HCT116 (cell line): Measurements from ENCODE around the gene HAP1. TPM values are rescaled to one million over a fixed set of nuclear protein-coding genes. Genes with fewer than 3 reads are reported as not detected.
A peak's percentile ranks its signal among the peaks of the same experiment; 100 is the strongest.

Experiments
- ATAC-seq: fragments of 200-7000 bp; cut with Tn5 transposase; 2 replicates; pipeline ENCODE4 v1.9.1; 2020; ENCODE audit warnings: mild to moderate bottlenecking, moderate library complexity
- BruUV-seq: library from RNA; stranded (reverse); fragments of 400-500 nt; replicated peaks from 2 replicates; lab custom pipeline; 2021; lab: Mats Ljungman, UMichigan
- CTCF ChIA-PET: fragments of 300-600 bp; sonication (Branson Sonifier 250); formaldehyde crosslinking; loops from one replicate; lab custom pipeline; 2021; ENCODE audit warnings: antibody characterized with exemption; lab: Charles Lee
- POLR2A ChIA-PET: fragments of 300-600, 350-600 bp; sonication (Branson Sonifier 250); formaldehyde crosslinking; loops from one replicate; lab custom pipeline; 2021; ENCODE audit warnings: antibody characterized with exemption; lab: Charles Lee
- RAD21 ChIA-PET, 2 experiments: fragments of 300-600 bp; sonication (Branson Sonifier 250); formaldehyde crosslinking; loops; one replicate each; lab custom pipeline; 2023; ENCODE audit warnings: low total read pairs in 2 of 2; ENCODE audit not compliant: uncharacterized antibody in 2 of 2, unreplicated experiment in 2 of 2, low non-redundant PET in 1 of 2; lab: Charles Lee
- DNase-seq: peaks from one replicate; pipeline ENCODE4 v3.0.0-alpha.2; 2010; ENCODE audit warnings: low read depth, low spot score
- H2AFZ ChIP-seq: fragments of 200-600 bp; shearing (Covaris generic), sonication (generic); 2 replicates; pipeline ENCODE4 v1.6.1; 2017; ENCODE audit warnings: low read depth, mixed run types, mixed read lengths, antibody characterized with exemption, low read length; ENCODE audit not compliant: poor library complexity, severe bottlenecking
- H3K27ac ChIP-seq: 2 replicates; pipeline ENCODE4 v1.5.1; 2012; ENCODE audit warnings: low read depth, low read length
- H3K27me3 ChIP-seq: fragments of 200-600 bp; sonication (generic); 2 replicates; pipeline ENCODE4 v1.6.1; 2016; ENCODE audit warnings: mixed run types, low read length, mixed read lengths; ENCODE audit not compliant: insufficient read depth
- H3K36me3 ChIP-seq, 2 experiments: fragments of 200-500 bp in 1 of 2; fragments of 200-600 bp in 1 of 2; sonication (Bioruptor generic) in 1 of 2; sonication (generic) in 1 of 2; 2 replicates each; pipeline versions ENCODE4 v1.5.1 to v1.6.1; 2014 to 2016; ENCODE audit warnings: low read length in 2 of 2, inconsistent platforms in 1 of 2, mixed read lengths in 1 of 2, mixed run types in 1 of 2; ENCODE audit not compliant: insufficient read depth in 2 of 2, control insufficient read depth in 1 of 2
- H3K4me1 ChIP-seq, 2 experiments: fragments of 200-600 bp in 1 of 2; sonication (generic) in 1 of 2; 2 replicates each; pipeline versions ENCODE4 v1.5.1 to v1.6.1; 2012 to 2017; ENCODE audit warnings: low read length in 2 of 2, inconsistent platforms in 1 of 2, mild to moderate bottlenecking in 1 of 2, mixed read lengths in 1 of 2, mixed run types in 1 of 2, moderate library complexity in 1 of 2; ENCODE audit not compliant: insufficient read depth in 2 of 2, control insufficient read depth in 1 of 2
- H3K4me2 ChIP-seq: fragments of 200-600 bp; sonication (generic); 2 replicates; pipeline ENCODE4 v1.6.1; 2017; ENCODE audit warnings: mixed run types, low read length, mixed read lengths
- H3K4me3 ChIP-seq, 2 experiments: fragments of 200-600 bp in 1 of 2; sonication (generic) in 1 of 2; replicated peaks in 1 of 2; 2 replicates each; pipeline ENCODE4 v1.5.1; 2011 to 2016; ENCODE audit warnings: low read length in 2 of 2, control low read depth in 1 of 2, low read depth in 1 of 2, mild to moderate bottlenecking in 1 of 2, mixed read lengths in 1 of 2, mixed run types in 1 of 2
- H3K79me2 ChIP-seq: fragments of 200-600 bp; sonication (generic); 2 replicates; pipeline ENCODE4 v1.6.1; 2017; ENCODE audit warnings: mild to moderate bottlenecking, mixed run types, low read length, moderate library complexity, mixed read lengths; ENCODE audit not compliant: insufficient read depth
- H3K9ac ChIP-seq: fragments of 200-600 bp; sonication (generic); 2 replicates; pipeline ENCODE4 v1.6.1; 2016; ENCODE audit warnings: low read length, mixed read lengths
- H3K9me2 ChIP-seq: fragments of 200-600 bp; sonication (generic), shearing (Covaris generic); 2 replicates; pipeline ENCODE4 v1.6.1; 2017; ENCODE audit warnings: mixed run types, mild to moderate bottlenecking, moderate library complexity; ENCODE audit not compliant: insufficient read depth
- H3K9me3 ChIP-seq, 2 experiments: fragments of 200-500 bp in 1 of 2; fragments of 200-600 bp in 1 of 2; sonication (Bioruptor generic) in 1 of 2; sonication (generic) in 1 of 2; 2 replicates each; pipeline ENCODE4 v1.6.1; 2014 to 2017; ENCODE audit warnings: low read length in 2 of 2, mixed read lengths in 2 of 2, inconsistent platforms in 1 of 2, low read depth in 1 of 2, mild to moderate bottlenecking in 1 of 2, mixed run types in 1 of 2, moderate library complexity in 1 of 2; ENCODE audit not compliant: control insufficient read depth in 1 of 2, insufficient read depth in 1 of 2
- H4K20me1 ChIP-seq: fragments of 200-600 bp; sonication (generic), shearing (Covaris generic); 2 replicates; pipeline ENCODE4 v1.6.1; 2017; ENCODE audit warnings: mixed run types, mild to moderate bottlenecking, moderate library complexity; ENCODE audit not compliant: insufficient read depth
- ATF3 ChIP-seq: IDR thresholded peaks from 2 replicates; pipeline ENCODE4 v1.6.1; 2012
- CBX3 ChIP-seq: IDR thresholded peaks from 2 replicates; pipeline ENCODE4 v1.6.1; 2012; ENCODE audit warnings: low read depth
- CEBPB ChIP-seq: IDR thresholded peaks from 2 replicates; pipeline ENCODE4 v1.6.1; 2012; ENCODE audit warnings: low read depth
- CTCF ChIP-seq, 3 experiments: fragments of 200-600 bp in 1 of 3; sonication (generic) in 1 of 3; IDR thresholded peaks in 2 of 3; conservative IDR thresholded peaks in 1 of 3; 2 replicates each; pipeline ENCODE4 v1.5.1; 2012 to 2017; ENCODE audit warnings: low read depth in 2 of 3, low read length in 2 of 3, antibody characterized with exemption in 1 of 3, borderline replicate concordance in 1 of 3, control low read depth in 1 of 3, mild to moderate bottlenecking in 1 of 3, mixed read lengths in 1 of 3, mixed run types in 1 of 3, moderate library complexity in 1 of 3; ENCODE audit not compliant: insufficient read depth in 1 of 3
- EGR1 ChIP-seq: IDR thresholded peaks from 2 replicates; pipeline ENCODE4 v1.6.1; 2012; ENCODE audit warnings: low read depth
- ELF1 ChIP-seq: IDR thresholded peaks from 2 replicates; pipeline ENCODE4 v1.6.1; 2012; ENCODE audit warnings: low read depth, borderline replicate concordance
- EZH2 ChIP-seq: fragments of 200-600 bp; sonication (generic); IDR thresholded peaks from 2 replicates; pipeline ENCODE4 v1.6.1; 2017; ENCODE audit warnings: antibody characterized with exemption, mixed run types
- EZH2phosphoT487 ChIP-seq: fragments of 200-600 bp; IDR thresholded peaks from 2 replicates; pipeline ENCODE4 v1.6.1; 2018; ENCODE audit warnings: antibody characterized with exemption, borderline replicate concordance
- FOSL1 ChIP-seq: IDR thresholded peaks from 2 replicates; pipeline ENCODE4 v1.6.1; 2012; ENCODE audit warnings: low read depth
- JUND ChIP-seq: IDR thresholded peaks from 2 replicates; pipeline ENCODE4 v1.6.1; 2012
- MAX ChIP-seq: IDR thresholded peaks from 2 replicates; pipeline ENCODE4 v1.6.1; 2012
- POLR2A ChIP-seq: IDR thresholded peaks from 2 replicates; pipeline ENCODE4 v1.7.0; 2011; ENCODE audit warnings: borderline replicate concordance; ENCODE audit not compliant: insufficient read depth, insufficient read length; ENCODE audit errors: extremely low read depth
- POLR2AphosphoS5 ChIP-seq: IDR thresholded peaks from 2 replicates; pipeline ENCODE4 v1.6.1; 2011; ENCODE audit warnings: mild to moderate bottlenecking, low read depth, low read length, moderate library complexity
- RAD21 ChIP-seq: IDR thresholded peaks from 2 replicates; pipeline ENCODE4 v1.6.1; 2012; ENCODE audit warnings: low read depth, mild to moderate bottlenecking
- REST ChIP-seq: IDR thresholded peaks from 2 replicates; pipeline ENCODE4 v1.6.1; 2012; ENCODE audit warnings: low read depth
- SIN3A ChIP-seq: IDR thresholded peaks from 2 replicates; pipeline ENCODE4 v1.6.1; 2012; ENCODE audit warnings: low read depth
- SP1 ChIP-seq: IDR thresholded peaks from 2 replicates; pipeline ENCODE4 v1.6.1; 2012; ENCODE audit warnings: low read depth
- SRF ChIP-seq: IDR thresholded peaks from 2 replicates; pipeline ENCODE4 v1.6.1; 2012; ENCODE audit warnings: low read depth
- TCF7L2 ChIP-seq: IDR thresholded peaks from 2 replicates; pipeline ENCODE4 v1.7.0; 2011; ENCODE audit warnings: borderline replicate concordance, inconsistent platforms; ENCODE audit not compliant: insufficient read depth, insufficient read length; ENCODE audit errors: extremely low read depth
- YY1 ChIP-seq: IDR thresholded peaks from 2 replicates; pipeline ENCODE4 v1.6.1; 2011; ENCODE audit warnings: low read length, low read depth, moderate library complexity, mild to moderate bottlenecking; ENCODE audit not compliant: insufficient replicate concordance; ENCODE audit errors: extremely low read depth
- ZFX ChIP-seq: fragments of 450-650 bp; IDR thresholded peaks from 2 replicates; pipeline ENCODE4 v1.6.1; 2017
- ZNF274 ChIP-seq: fragments of 200-500 bp; sonication (Bioruptor generic); IDR thresholded peaks from 2 replicates; pipeline ENCODE4 v1.6.1; 2014; ENCODE audit warnings: mild to moderate bottlenecking, low read depth, low read length, inconsistent platforms
- intact Hi-C: fragments of 100-400 bp; cut with micrococcal nuclease; formaldehyde crosslinking; loops from 2 replicates; pipeline ENCODE4 v1.10.0; 2022
- total RNA-seq: library from RNA; stranded (reverse); gene quantifications from one replicate; pipeline ENCODE4 v1.2.1, GENCODE V29; 2021; ENCODE audit not compliant: unreplicated experiment

Gene HAP1
- total RNA-seq, 1 experiment from 2014 or later = 3.4 TPM

GRCh38 chr17:41691031-41691777 lies 43.2 kb downstream of the HAP1 start:
- intact Hi-C loops = no loop called here
- Histone ChIP-seq H3K27ac (0 out of 2 replicates have a peak overlapping the region, but pooled peaks have one; percentile 7), H3K27me3 (no peaks in the 10 kb centered on the region), H2AFZ (no peak overlapping the region), H3K4me1 (peaks cover 10 to 17% of the 10 kb centered on the region in 2 experiments), H3K36me3 (peaks cover 30 to 41% of the 10 kb centered on the region in 2 experiments), H3K9me2 (no peaks in the 10 kb centered on the region), H4K20me1 (peaks cover 21% of the 10 kb centered on the region), H3K9ac (no peak overlapping the region), H3K4me3 (no peak overlapping the region), H3K9me3 (no peaks in the 10 kb centered on the region), H3K79me2 (peaks cover 28% of the 10 kb centered on the region), H3K4me2 (no peak overlapping the region)
- no TSS peak for BruUV-seq
- DNase-seq (no peak), ATAC-seq (no peak)
- RAD21 ChIA-PET = no interaction called here
- POLR2A ChIA-PET = interaction anchor here (0.6 to 4.1 kb wide), 8 partner anchors 11 to 1249 kb away, joined by 3 to 32 read pairs (median 4); no protein-coding TSS in a partner anchor
- CTCF ChIA-PET = interaction anchor here (0.8 to 1.3 kb wide), 2 partner anchors 26 to 142 kb away, joined by 3 read pairs; no protein-coding TSS in a partner anchor
- TF ChIP-seq FOSL1 (no peak), CEBPB (no peak), CTCF (IDR thresholded peaks at IDR 0.05 in 2 of 3, conservative IDR thresholded peaks at IDR 0.05 in 1 of 3; ENCODE audit: borderline replicate concordance in 1 of 3, insufficient read depth in 1 of 3, low read depth in 2 of 3, low read length in 2 of 3) (no peak), ELF1 (no peak; the same call in 1 of the 2 replicates), SP1 (no peak), ZFX (no peak), ATF3 (no peak), YY1 (no peak), SRF (no peak), POLR2AphosphoS5 (peak; percentile 68; the same call in 1 of the 2 replicates), EZH2phosphoT487 (no peak), EZH2 (no peak), SIN3A (0 out of 2 replicates have a peak, but pooled peaks have one; percentile 24), POLR2A (no peak), CBX3 (no peak), EGR1 (no peak), RAD21 (no peak), TCF7L2 (no peak), REST (no peak), ZNF274 (no peak), JUND (peak; percentile 15; the same call in 1 of the 2 replicates), MAX (no peak)
